GM18520 (cell line): ENCODE measurements around the gene TSPAN5.

ENCODE experiments used
- ATAC-seq: cut with Tn5 transposase; IDR thresholded peaks from one replicate; pipeline ENCODE4 v1.9.1; 2021; ENCODE audit not compliant: unreplicated experiment

TSPAN5 gene

DNA sequence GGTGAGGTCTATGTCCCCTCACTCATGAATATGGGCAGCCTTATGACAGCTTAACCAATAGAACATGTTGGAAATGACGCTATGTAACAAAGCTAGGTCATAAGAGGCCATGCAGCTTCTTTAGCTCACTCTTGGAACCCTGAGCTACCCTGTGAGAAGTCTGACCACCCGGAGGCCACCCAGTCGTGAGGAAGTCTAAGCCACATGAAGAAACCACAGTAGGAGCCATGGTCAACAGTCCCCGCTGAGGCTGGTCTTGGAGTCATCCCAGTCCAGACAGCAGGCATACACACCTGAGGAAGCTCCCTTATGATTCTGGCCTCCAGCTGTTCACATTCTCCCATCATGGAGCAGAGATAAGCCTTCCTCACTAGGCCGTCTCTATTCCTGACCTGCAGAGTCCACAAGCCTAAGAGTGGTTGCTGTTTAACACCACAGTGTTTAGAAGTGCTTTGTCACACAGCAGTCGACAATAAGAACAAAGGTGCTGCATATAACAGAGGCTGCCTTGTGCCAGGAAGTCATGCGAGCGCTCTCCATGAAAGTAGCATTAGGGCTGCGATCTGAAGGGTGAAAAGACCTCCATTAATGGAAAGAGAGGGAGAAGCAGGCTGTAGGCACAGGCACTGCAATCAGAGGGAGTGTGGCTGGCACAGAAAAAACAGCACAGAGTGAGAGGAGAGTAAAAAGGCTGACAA is 38.2 kb downstream of the TSPAN5 start:
- ATAC-seq, result no peak

DNA sequence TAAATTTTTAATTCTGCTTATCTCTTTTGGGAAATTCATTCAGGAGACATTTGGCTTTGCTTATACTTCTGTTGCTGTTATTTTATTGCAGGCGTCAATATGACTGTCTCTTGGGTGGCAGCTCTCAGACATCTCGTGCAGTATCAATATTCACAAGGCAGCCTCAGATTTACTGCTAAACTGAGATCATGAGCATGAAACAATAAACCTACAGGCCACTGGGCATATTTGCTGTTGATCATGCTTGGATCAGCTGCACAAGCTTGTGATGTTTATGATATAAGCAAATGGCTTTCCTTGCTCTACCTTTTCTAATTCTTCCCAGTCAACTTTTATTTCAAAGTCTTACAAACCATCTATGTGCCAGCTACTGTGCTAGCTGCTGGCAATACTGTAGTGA is 39.2 kb downstream of the TSPAN5 start:
- no peak for ATAC-seq

DNA sequence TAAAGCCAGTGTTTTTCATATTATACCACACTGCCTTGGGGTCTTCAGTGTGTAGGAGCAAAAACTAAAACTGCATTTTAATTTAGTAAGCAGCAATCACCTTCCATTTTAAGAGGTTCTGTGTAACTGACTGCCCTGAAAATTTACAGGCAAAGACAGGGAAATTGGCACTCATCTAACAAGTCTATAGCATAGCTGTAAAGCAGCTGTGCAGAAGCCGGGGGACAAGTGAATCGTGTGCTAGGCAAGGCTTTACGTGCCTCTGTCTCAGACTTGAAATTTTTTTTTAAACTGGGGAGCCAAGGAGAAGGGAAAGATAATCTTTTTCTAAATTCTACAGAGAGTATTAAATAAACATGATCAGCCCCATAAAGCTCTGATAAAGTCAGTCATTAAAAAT is 39.7 kb downstream of the TSPAN5 start:
- ATAC-seq, result no peak

DNA sequence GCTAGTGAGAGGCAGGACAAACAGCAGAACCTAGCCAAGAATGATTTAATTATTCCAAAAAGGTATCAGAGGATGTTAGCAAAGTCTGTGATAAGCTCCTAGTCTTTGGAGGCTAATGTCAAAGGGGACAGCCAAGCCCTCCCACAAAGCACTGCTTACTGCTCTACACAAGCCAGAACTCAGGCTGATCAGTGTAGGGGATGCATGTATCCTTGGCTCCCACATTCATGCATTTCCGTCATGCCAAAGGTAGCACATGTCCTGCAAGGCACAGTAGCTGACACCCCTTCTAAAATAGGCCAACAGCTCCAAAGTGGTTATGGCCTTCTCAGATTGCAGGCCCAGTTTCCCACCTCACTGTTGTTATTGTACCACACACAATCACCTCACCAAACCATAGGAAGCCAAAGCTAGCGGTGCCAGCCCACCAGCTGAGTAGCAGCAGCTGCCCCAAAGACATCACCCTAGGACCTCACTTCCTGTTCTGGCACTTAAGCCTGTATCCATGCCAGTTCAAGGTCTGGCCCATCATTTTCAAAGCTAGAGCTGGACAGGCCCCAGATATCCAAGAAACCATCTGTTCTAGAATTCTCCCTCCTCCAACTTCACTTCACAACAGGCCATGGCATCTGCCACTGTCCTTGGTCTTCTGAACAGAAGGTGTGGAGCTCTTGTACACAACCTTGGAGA is 40.9 kb downstream of the TSPAN5 start:
- no peak for ATAC-seq

DNA sequence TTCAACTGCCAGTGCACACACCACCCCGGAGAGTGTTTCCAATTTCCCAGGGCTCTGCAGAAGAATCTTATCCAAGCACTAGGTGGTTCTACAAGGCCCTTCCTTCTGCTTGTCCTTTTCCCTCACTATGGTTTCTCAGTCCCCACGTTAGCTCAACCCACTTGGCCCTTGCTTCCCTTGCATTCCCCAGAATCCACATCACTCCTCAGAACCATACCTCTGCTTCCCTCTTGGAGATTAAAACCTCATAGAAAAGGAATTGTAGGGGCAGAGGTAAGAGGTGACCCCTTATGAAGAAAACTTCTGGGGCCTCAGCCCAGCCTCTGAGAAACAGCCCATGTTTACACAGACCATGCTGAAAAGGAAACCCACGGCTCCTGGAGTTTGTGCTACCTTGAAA is 42.4 kb downstream of the TSPAN5 start:
- no peak for ATAC-seq

DNA sequence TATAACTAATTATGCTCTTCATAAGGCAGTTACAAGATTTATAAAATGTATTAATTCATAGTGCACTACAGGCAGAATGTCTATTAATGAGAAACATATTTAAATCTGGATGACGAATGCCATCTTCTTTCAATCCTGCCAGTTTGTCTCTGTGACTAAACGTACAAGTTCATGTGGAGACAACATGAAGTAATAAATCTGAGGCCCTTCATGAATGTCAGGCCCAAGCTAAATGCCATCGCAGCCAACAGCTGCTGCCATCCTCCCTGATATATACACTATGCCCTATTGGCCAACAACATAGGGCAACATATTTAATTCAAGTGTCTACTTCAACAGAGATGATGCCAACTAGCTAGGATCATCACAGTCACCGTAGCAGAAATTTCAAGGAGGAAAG is 43.7 kb downstream of the TSPAN5 start:
- ATAC-seq, result no peak

DNA sequence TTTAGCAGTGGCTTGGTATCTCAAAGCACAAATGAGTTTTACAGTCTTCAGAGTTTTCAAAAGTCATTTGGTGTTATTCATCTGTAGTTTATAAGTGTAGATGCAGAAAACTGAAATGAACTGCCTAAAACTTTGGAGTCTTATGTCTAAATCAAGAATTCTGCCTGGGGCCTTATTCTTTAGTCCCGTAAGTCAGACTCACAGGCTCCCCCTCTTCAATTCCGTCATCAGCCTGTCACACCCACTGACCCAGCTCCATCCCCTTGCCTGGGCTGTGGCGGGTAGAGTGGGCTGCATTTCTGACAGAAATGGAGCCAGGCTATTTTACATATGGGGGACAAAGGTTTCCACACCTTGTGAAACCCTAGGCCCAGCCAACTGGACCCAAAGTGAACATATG is 44.3 kb downstream of the TSPAN5 start:
- no peak for ATAC-seq

DNA sequence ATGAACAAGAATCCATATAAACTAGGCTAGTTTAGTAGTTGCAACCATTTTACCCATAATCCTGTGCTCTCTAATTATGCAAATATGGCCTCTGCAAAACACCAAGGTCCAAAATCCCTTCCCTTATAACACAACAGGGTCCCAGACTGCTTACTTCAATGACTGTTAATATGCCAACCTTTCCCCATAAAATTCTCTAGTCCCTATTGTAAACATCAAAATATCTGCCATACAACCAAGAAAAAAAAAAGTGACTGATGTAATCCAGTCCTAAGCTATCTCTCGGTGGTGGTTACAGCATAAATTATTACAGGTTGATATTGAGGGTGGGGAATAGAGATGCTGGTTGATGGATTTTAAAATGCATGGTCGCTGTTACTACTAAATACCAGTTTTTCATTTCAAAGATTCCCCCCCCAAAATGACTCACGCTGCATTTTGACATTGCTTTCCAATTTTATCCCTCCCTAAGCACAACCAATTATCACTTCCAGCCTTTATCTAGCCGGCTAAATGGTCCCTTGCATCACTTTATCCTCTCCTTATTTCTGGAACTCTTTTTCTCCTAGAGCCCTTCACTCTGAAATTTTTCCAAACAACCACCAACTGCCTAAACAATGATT is 44.8 kb downstream of the TSPAN5 start:
- ATAC-seq, result no peak

DNA sequence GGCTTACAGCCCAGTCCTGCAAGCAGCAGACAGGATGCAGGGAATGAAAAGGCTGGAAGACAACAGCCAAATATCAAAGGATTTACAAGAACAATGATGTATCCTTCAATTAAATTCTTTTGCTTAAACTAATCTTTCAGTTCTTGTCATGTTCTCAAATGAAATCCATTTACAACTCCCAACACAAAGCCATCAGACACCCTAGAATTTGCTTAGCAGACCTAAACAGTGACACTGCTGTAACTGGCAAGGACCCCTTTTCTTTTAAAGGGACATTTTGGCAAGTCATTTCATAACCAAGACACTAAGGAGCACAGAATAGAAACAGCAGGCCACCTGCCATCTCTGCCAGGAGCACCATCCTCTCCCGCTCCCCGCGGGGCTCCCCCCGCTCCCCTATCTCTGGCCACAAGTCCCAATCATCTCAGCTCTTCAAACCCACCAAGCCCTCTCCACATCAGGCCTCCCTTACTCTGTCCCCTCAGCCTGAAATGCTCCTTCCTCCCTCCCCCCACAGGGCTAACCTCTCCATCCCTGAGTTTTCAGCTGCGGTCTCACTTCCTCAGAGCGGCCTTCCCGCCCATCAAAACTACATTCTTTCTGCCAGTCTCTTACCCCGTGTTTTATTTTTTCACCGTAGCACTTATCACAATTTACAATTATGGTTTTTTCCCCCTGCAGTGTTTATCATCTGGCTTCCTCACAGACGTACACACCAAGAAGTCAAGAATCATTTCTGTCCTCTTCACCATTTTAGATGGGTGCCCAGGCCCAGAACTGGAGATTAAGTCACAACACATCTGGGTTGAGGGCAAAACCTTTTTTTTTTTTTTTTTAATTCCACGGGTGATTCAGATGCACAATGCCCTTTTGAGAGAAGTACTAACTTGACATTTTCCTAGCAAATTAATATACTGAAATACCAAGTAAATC is 45.8 kb downstream of the TSPAN5 start:
- ATAC-seq, result peak; percentile 38

DNA sequence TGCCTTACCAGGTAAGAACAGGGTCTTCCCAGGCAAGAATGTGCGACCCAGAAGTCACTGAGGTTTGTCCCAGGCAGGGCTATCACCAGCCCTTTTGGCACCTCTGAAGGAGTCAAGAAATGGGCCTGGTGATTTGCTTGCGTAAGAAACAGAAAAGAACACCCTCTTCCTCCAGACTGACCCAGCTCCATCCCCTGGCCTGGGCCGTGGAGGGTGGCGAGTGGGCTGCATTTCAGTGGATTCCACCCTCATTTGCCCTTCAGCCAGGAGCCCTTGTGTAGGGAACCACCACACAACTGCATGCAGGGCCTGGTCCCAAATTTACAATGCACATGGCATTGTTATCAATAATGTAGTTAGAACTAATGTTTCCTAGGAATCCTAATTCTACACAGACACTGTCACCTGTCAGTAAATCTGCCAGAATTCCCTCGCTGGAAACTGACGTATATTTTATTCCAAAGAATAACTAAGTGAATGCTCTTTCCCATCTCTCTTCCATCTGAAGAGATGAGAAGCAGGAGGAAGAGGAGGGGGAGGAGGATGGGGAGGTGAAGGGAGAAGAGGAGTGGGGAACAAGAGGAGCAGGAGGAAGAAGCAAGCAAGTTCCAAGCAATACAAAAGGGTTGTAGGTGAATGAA is 46.6 kb downstream of the TSPAN5 start:
- ATAC-seq, result no peak

DNA sequence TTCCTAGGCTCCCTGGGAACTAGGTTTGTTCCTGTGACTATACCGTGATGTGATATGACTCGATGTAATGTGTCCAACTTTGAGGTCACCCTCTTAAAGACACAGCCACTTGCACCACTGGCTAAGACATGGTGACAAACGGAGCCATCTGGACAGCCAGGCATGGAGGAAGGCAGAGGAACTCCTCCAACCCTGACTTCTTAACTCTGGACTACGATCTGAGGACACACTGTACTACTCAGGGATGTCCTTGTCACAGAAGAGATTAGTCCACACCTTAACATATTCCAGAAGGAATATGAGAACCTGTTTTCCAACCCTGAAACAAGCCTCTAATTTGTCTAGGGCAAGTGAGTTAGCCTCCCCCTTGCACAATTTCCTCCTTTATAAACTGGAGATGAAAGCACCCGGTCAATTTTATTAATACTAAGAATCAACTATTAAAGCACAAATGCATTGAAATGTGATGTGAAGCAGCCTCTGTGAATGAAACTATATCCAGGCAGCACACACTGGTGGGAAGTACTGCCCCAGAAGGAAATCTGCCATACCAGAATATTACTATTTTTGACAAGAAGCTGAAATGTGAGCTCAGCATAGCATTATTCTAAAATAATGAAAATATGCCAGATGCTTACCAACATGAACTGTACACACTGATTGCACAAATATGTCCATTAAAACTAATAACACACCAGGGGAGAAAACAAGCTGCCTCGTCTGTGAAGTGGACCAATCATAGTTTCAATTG is 47.3 kb downstream of the TSPAN5 start:
- ATAC-seq, result no peak

DNA sequence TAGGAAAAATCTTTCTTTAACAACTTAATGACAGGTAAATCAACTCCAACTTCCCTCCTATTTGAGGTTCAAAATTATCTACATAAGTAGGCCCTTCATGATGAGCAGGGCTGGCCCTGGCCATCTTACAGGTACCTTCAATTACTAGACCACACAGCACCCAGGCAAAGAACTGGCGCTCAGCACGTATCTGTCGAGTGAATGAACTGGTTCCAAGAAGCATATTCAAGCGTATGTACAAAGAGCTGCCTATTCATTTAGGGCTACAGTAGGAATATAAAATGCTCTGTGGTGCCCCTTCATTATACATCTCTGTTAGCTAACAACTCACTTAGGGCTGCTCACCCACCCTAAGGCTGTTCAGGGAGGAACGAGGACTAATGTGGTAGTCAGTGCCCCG is 48.0 kb downstream of the TSPAN5 start:
- ATAC-seq, result no peak

DNA sequence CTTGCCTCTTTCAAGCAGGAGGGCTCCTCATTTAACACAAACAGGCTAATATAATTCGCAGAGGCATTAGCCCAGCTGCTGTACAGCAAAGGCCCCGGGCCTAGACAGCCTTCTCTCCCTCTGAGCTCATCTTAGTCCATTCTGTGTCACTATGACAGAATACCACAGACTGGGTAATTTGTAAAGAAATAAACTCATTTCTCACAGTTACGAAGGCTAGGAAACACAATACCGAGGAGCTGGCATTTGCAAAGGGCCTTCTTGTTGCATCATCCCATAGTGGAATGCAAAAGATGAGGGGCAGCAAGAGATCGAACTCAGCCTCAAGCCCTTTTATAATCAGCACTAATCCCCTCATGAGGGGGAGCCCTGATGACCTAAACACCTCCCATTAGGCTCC is 48.5 kb downstream of the TSPAN5 start:
- ATAC-seq, result no peak

DNA sequence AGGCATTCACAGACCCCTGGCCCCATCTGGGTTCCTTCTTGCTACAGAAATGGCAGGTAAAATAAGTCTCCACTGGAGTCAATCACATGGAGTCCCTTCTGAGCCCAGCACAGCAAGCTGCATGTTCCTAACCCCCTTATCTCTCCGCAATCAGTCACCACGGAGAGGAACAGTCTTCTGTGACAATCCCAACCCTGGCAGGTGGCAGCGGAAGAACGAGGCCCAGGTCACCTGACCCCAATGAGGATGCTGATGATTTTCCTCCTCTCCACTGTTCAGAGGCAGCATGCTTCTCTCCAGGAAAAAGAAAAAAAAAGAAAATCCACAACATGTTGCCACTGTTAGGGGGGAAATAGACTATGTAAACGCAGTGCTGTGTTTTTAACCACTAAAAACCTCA is 50.1 kb downstream of the TSPAN5 start:
- ATAC-seq, result no peak

DNA sequence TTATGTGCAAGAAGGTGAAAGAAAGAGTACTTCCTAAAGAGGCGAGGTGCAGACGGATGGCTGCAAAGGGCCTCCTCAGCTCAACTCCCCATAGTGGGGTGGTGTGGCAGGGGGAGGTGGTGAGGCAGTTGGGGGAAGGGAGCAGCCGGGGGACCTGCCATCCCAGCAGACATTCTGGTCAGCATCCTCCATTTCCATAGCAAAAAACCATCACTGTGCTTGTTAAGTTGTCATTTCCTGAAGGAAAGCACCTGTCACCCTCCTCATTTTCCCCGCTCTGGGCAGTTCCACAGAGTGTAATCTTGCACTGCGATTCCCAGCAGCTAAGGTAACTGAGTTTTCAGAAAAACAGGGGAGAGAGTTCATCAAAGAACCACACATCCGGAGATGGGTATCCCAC is 51.5 kb downstream of the TSPAN5 start:
- ATAC-seq, result no peak

DNA sequence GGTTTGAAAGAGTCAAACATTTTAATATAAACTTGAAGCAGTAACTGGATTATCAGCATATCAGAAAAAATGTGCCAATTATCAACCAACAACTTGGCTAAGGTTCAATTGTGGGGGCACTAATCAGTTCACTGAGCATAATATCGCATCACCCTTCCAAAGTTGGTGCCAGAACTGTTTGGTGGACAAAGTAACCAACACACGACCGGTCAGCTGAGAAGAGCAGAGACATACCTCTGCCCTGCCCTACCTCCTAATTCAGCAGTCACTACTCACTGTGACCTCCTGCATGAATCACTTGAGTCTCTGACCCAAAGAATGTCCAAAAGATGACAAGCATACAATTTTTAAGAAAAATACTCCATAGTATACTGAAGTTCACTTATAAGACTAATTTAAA is 53.2 kb downstream of the TSPAN5 start:
- no peak for ATAC-seq

DNA sequence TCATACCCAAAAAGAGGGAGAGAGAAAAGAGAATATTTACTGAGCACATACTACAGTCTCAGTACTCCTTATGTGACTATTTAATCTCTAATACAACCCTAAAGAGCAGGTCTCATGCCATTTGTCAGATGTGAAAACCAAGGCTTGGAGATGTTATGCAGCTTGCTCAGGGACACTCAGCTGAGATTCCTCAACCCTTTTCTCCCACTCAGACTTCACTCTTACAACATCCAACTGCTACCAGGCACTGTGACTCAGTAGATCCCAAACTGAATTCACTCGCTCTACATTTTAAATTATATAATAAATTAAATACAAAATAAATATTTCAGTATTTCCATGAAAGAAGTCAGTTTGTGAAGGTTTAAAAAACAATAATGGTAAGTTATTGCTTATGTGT is 53.7 kb downstream of the TSPAN5 start:
- ATAC-seq, result no peak

DNA sequence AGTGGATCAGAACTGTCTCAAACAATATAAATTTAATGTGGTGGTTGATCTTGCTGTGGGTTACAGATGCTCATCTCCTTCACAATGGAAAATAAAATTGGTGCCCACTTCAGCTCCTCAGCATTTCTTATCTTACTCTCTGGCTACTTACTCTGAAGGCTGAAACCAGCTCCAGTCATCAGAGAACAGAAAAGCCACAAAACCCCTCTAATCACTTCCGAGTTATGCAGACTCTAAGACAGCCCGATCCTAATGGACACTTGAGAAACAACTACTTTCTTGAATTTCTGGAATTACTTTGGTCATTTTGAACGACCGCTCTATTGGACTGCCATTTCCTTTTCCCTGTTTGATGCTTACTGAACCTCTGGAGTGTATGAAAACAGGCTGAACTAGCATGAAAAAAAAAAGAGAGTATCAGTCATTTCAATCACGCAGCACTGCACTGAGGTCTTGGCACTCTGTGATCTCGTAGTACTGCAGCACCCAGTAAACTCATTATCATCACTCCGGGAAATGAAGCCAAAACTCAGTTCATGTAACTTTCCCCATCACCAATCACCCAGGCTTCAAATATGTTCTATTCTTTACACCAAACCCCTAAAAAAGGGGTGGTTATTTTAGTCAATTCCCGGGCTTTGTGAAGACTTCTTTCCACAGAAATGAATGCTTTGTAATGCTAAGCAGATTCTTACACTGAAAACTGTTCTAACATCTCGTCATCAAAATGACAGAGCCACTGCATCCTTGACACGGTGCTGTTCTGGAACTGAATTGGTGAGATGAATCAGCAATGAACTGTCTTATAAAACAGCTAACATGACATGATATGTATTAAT is 54.5 kb downstream of the TSPAN5 start:
- peak; percentile 34 for ATAC-seq

DNA sequence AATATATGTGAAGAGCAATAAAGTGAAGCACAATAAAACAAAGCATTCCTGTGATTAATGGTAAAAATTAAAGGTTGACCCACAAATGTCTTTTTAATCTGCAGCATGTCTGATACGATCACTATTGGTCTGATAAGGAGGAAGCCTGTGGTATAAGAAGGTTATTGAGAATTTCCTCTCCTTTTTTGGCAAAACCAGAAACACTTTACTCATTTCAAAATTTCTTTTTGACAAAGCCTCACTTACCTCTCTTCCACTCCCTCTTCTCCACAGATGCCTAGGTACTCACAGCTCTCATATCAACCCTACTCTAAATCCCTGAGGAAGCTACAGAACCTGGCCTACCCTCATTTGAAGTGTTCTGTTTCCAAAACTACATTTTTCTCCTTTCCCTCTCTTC is 56.1 kb downstream of the TSPAN5 start:
- peak; percentile 35 for ATAC-seq
